Activated gamma-delta T cell treated with Interleukin-2 at 50 U/mL for 16 hours (primary cell): Measurements from ENCODE around the gene LHX2.
"Not testable (repeated sequence)": the region's sequence is repeated elsewhere in the genome, so short reads cannot be mapped to it uniquely, and the experiment has no call there.

Experiments
- DNase-seq: peaks from one replicate; pipeline ENCODE4 v3.0.0-alpha.2; 2020

The LHX2 gene

GRCh38 chr9:124011460-124012301, at the start of gene LHX2:
TSS of gene LHX2 (plus strand) at chr9:124011768. CDS start at chr9:124012349, 581 bp downstream.
- DNase-seq = no peak

GRCh38 chr9:123964761-123965160, 46.8 kb upstream of the LHX2 start:
- DNase-seq = no peak

DNA sequence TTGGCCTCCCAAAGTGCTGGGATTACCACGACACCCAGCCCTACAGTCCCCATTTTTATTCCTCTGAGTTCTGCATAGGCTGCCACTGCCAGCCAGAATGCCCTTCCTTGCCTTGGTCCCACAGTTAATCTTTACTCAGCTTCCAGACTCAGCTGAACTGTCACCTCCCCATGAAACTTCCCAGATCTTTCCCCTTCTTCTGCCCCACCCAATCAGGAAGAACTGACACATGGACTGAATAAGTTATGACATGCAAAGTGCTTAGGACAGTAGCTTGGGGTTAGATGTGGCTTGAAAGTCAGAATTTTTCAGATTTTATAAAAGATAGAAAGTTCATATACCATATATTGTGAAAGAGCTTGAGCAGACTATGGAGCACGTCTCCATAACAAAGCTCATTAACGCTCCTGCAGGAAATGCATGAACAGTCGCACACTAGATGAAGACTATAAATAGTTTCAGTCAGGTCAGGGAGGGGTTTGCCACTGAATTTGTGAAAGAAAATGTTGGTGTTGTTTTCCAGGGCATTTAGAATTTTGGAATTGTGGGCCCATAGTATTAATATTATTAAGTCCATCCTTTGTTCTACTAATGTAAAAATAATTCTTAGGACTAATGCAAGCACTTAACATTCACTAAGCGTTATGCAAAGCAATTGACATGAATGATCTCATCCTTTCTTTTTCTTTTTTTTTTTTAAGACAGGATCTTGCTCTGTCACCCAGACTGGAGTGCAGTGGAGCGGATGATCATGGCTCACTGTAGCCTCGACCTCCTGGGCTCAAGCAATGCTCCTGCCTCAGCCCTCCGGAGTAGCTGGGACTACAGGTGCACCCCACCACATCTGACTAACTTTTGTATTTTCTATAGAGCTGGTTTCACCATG, 45.5 kb upstream of the LHX2 start:
- no peak for DNase-seq

GRCh38 chr9:123967323-123967722, 44.2 kb upstream of the LHX2 start:
- no peak for DNase-seq

DNA sequence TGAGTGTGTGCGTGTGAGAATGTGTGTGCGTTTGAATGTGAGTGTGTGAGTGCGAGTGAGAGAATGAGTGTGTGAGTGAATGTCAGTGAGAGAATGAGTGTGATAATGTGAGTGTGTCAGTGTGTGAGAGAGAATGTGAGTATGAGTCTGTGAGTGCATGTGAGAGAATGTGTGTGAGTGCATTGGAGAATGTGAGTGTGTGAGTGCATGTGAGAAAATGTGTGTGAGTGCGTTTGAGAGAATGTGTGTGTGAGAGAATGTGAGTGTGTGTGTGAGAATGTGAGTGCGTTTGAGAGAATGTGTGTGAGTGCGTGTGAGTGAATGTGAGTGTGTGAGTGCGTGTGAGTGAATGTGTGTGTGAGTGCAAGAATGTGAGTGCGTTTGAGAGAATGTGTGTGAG, 39.0 kb upstream of the LHX2 start:
- no peak for DNase-seq

GRCh38 chr9:123973590-123974223, 37.9 kb upstream of the LHX2 start:
- DNase-seq = no peak

DNA sequence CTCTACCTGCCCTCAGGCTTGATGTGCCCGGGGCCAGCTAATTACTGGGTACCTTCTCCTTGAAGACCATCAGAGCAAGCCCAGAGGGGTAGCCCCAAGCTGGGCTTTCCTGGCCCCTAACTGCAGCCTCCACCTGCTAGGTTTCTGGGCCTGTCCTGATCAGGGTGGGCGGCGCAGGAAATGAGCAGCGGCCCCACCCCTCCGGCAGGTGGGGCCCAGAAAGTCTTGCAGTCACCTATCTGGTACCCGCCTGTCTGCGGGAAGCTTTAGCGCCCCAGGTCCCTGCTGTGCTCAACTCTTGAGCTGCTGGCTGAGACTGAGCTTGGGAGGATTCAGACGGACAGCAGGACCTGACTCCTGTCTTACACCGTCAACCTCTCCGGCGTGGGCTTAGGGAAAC, 37.1 kb upstream of the LHX2 start:
- DNase-seq = no peak

DNA sequence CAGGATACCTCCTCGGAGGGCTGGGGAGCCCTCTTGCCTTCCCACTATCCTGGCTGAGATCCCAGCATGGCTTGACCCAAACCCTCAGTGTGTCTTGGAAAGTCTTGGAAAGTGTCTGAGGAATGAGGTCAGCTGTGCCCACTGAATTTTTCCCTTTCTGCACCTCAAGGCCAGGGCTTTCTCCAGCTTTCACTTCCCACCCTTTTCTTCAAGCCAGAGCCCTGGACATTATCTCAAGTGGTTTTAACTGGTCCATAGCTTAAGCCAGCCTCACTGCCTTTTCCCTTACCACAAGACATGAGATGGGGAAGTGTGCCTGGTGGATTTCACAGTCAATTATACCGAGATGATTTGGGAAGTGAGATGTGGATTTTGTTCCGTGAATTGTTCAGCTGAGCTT, 35.7 kb upstream of the LHX2 start:
- no peak for DNase-seq

- not testable (repeated sequence) for DNase-seq
These were observed 35.0 kb upstream of the LHX2 start for GRCh38 chr9:123976579-123976978.

DNA sequence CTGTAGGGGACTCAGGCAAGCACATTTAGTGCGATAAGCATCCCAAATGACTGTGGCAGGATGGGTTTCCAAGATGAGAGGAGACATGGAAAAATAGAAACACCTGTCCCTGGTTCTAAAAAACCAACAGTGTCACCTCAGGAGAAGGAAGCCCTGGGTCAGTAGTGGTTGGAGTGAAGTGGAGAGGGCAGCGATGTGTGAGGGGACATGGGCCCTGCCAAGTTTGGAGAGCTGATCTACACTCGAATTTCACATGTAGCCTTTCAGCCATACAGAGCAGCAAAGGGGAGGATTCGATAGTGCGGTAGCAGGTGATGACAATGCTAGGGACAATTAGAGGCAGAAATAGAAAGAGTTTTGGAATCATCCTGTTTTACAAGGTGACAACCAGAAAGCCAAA, 32.6 kb upstream of the LHX2 start:
- DNase-seq = no peak

- no peak for DNase-seq
These were observed 29.0 kb upstream of the LHX2 start for GRCh38 chr9:123982535-123982934.

DNA sequence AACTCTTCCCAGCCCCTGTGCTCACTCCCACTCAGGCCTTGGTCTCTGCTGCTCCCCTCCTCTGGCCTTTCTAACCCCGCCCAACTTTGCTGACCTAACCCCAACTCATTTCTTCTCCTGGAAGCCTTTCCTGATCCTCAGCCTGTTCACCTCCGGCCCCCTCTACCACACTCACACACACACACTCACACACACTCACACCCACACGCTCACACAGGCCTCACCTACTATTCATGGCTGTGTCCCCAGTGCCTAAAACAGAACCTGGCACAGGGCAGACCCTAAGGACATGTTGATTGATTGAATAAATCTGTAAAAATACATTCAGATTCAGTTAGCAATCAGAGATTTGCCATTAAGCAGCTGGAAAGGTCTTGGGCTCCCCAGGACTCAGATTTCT, 28.5 kb upstream of the LHX2 start:
- DNase-seq = no peak

- DNase-seq = no peak
These were observed 26.8 kb upstream of the LHX2 start for GRCh38 chr9:123984802-123985201.

GRCh38 chr9:123985869-123986268, 25.7 kb upstream of the LHX2 start:
- no peak for DNase-seq

DNA sequence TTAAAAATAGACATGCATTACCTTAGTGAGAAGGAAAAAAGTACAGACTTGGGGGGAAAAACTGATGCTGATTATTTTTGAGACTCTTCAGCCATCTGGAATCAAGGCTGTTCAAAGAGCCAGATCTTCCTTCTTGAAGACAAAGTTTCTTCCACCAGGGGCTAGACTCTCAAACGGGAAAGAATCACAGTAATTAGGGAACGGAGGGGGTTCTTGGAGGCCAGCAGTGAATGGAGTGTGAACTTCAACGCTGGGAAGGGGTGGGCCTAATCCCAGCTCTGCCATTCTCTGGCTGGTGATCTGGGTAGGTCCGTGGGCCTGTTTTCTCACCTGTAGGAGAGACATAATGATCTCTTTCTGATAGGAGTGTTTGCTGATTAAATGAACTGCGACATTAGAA, 21.1 kb upstream of the LHX2 start:
- DNase-seq = no peak

DNA sequence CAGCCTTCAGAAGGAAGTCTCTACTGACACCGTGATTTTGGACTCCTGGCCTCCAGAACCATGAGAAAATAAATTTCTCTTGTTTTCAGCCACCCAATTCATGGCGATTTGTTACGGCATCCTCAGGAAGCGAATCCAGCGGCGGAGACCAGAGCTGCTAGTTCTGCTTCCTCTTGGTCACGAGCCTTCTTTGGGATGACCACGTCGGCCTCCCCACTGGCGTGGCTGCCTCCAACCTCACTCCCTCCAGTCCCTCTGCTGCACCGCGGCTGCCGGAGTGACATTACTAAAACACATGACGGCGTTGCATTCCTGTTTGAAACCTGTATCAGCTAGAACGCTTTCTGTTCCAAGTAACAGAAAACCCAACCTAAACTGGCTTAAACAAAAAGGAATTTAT, 18.9 kb upstream of the LHX2 start:
- DNase-seq = not testable (repeated sequence)

DNA sequence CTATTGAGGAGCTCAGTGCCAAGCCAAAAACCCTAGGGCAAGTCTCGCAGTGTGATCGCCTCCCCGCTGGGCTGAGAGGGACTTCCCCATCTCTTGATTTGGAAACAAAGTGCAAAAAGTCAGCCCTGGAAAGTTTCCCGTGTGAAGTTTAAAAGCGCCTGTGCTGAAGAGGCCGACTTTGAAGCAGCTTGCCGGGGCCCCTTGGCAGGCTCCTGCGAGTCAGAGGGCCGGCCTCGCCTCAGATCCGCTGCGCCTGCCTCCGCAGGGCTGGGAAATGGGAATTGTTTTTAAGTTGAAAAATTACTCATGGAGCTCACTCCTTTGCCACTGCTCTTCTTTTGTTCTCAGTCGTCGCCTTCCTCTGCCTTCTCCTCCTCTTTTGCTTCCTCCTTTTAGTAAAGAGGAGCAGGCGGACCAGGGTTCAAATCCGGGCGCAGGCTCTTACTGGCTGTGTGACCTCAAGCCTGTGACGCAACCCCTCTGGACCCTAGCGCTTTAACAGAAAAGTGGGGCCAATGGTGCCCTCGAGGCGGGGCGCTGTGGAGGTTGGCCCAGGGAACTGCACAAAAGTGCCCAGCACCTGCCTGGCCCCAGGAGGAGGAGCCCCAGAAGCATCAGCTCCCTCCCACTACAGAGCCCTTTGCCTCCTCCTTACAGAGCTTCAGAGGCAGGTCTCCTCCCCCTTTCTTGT, 14.7 kb upstream of the LHX2 start:
- DNase-seq = no peak

- no peak for DNase-seq
These were observed 13.8 kb upstream of the LHX2 start for GRCh38 chr9:123997665-123998277.

GRCh38 chr9:123998278-123998925, 13.2 kb upstream of the LHX2 start:
- no peak for DNase-seq

DNA sequence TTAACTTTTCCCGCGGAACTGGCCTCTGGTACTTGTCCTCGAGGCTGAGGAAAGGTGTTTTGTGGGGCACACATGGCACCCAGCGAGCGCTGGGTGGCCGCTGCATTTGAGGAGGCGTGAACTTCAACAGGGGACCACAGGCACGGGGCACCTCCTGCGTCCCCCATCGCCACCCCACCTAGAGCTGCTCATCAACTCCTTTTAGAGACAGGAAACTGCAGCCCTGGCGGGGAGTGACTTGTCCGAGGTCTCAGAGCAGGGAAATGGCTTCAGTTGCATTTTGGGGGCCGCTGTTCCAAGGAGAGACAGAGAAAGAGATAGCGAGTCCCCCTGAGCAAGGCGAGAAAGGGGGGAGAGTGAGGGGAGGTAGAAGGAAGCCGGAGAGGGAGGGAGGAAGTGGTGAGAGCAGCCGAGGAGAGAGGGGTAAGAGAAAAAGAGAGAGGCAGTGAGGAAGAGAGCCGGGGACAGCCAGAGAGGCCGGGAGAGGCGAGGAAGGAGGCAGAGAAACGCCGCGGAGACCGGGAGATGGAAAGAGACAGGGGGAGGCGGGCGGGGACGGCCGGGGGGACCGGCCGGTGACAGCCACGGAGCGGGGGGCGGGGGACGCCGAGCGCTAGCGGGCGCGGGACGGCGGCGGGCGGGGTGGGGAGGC, 12.5 kb upstream of the LHX2 start:
- DNase-seq = no peak

GRCh38 chr9:123999661-124000060, 11.9 kb upstream of the LHX2 start:
- no peak for DNase-seq
